PC-9 (cell line): Measurements from ENCODE around the gene KIF26A. TPM values are rescaled to one million over a fixed set of nuclear protein-coding genes. Genes with fewer than 3 reads are reported as not detected.

Source experiments
- BruUV-seq: library from RNA; stranded (reverse); fragments of 400-500 nt; replicated peaks from 2 replicates; lab custom pipeline; 2021; lab: Mats Ljungman, UMichigan
- CTCF ChIA-PET: fragments of 300-600 bp; sonication (Branson Sonifier 250); formaldehyde crosslinking; loops from one replicate; lab custom pipeline; 2022; ENCODE audit warnings: antibody characterized with exemption; lab: Charles Lee
- POLR2A ChIA-PET: fragments of 300-600 bp; sonication (Branson Sonifier 250); formaldehyde crosslinking; loops from one replicate; lab custom pipeline; 2022; ENCODE audit warnings: antibody characterized with exemption; ENCODE audit not compliant: unreplicated experiment; lab: Charles Lee
- DNase-seq, 2 experiments: peaks; one replicate each; pipeline versions ENCODE4 v3.0.0 to v3.0.0-alpha.2; 2015 to 2022; ENCODE audit warnings: mixed read lengths in 1 of 2
- H2AFZ ChIP-seq: fragments of 200-600 bp; sonication (generic); 2 replicates; pipeline ENCODE4 v1.8.1; 2017; ENCODE audit warnings: antibody characterized with exemption
- H3F3A ChIP-seq: fragments of 200-600 bp; sonication (generic); 2 replicates; pipeline ENCODE4 v1.8.1; 2017; ENCODE audit warnings: antibody characterized with exemption, mild to moderate bottlenecking, low read depth; ENCODE audit not compliant: insufficient read depth
- H3K27ac ChIP-seq: fragments of 200-600 bp; sonication (generic); 2 replicates; pipeline ENCODE4 v1.6.1; 2016; ENCODE audit warnings: mixed run types
- H3K27me3 ChIP-seq: fragments of 200-600 bp; sonication (generic); 2 replicates; pipeline ENCODE4 v1.6.1; 2016; ENCODE audit warnings: low read depth, mixed run types; ENCODE audit not compliant: insufficient read depth
- H3K36me3 ChIP-seq: fragments of 200-600 bp; sonication (generic); 2 replicates; pipeline ENCODE4 v1.6.1; 2016; ENCODE audit warnings: low read depth, mixed run types
- H3K4me1 ChIP-seq: fragments of 200-600 bp; sonication (generic); replicated peaks from 2 replicates; pipeline ENCODE4 v1.6.1; 2016; ENCODE audit warnings: mixed run types; ENCODE audit not compliant: insufficient read depth
- H3K4me2 ChIP-seq: fragments of 200-600 bp; sonication (generic); 2 replicates; pipeline ENCODE4 v1.6.1; 2017; ENCODE audit warnings: mixed run types
- H3K4me3 ChIP-seq: fragments of 200-600 bp; sonication (generic); 2 replicates; pipeline ENCODE4 v1.6.1; 2016; ENCODE audit warnings: mixed run types
- H3K79me2 ChIP-seq: fragments of 200-600 bp; sonication (generic); 2 replicates; pipeline ENCODE4 v1.6.1; 2017; ENCODE audit warnings: low read depth, mixed run types
- H3K9me2 ChIP-seq: fragments of 200-600 bp; sonication (generic); 2 replicates; pipeline ENCODE4 v1.8.1; 2017; ENCODE audit warnings: mild to moderate bottlenecking; ENCODE audit not compliant: insufficient read depth
- H3K9me3 ChIP-seq: fragments of 200-600 bp; sonication (generic); 2 replicates; pipeline ENCODE4 v1.8.1; 2016; ENCODE audit warnings: low read depth; ENCODE audit not compliant: insufficient read depth
- H4K20me1 ChIP-seq: fragments of 200-600 bp; sonication (generic); 2 replicates; pipeline ENCODE4 v1.8.1; 2017; ENCODE audit not compliant: insufficient read depth
- CTCF ChIP-seq: fragments of 200-600 bp; sonication (generic); conservative IDR thresholded peaks from 2 replicates; pipeline ENCODE4 v1.6.1; 2017; ENCODE audit warnings: mixed run types, antibody characterized with exemption, mild to moderate bottlenecking, moderate library complexity
- EZH2 ChIP-seq: fragments of 200-600 bp; sonication (generic); IDR thresholded peaks from 2 replicates; pipeline ENCODE4 v1.8.0; 2017; ENCODE audit warnings: antibody characterized with exemption, low read depth
- intact Hi-C: fragments of 100-400 bp; cut with micrococcal nuclease; formaldehyde crosslinking; loops from one replicate; pipeline ENCODE4 v1.10.0; 2022; ENCODE audit not compliant: unreplicated experiment
- total RNA-seq: library from RNA; stranded (reverse); gene quantifications from 2 replicates; pipeline ENCODE4 v1.2.3, GENCODE V29; 2021

KIF26A gene
- total RNA-seq, 1 experiment from 2014 or later, result 0.17 TPM

- no peaks in the 10 kb centered on the region for H3K36me3 ChIP-seq
- no peaks in the 10 kb centered on the region; the same call in none of the 2 replicates for H3F3A ChIP-seq
- peaks cover under 1% of the 10 kb centered on the region; the same call in 1 of the 2 replicates for H3K27me3 ChIP-seq
- H3K9me3 ChIP-seq, result no peaks in the 10 kb centered on the region
- no peaks in the 10 kb centered on the region for H3K9me2 ChIP-seq
- no peak for DNase-seq
- BruUV-seq, result no TSS peak
- no peaks in the 10 kb centered on the region for H3K79me2 ChIP-seq
- intact Hi-C loops, result no loop called here
- no peak for TF ChIP-seq CTCF
- no peak for TF ChIP-seq EZH2
- H3K4me3 ChIP-seq, result no peak overlapping the region
- peaks cover 14% of the 10 kb centered on the region for H3K4me1 ChIP-seq
- no peaks in the 10 kb centered on the region for H4K20me1 ChIP-seq
- no peak overlapping the region for H3K4me2 ChIP-seq
- no peak overlapping the region for H2AFZ ChIP-seq
- ChIA-PET CTCF (interaction anchor here (0.7 kb wide), 1 partner anchor 14 kb away, joined by 3 read pairs; no protein-coding TSS in a partner anchor), POLR2A (no interaction called here)
- no peak overlapping the region for H3K27ac ChIP-seq
Measured at GRCh38 chr14:104112113-104112505, 26.3 kb upstream of the KIF26A start.

GRCh38 chr14:104112609-104113571 lies 25.5 kb upstream of the KIF26A start:
- intact Hi-C loops, result no loop called here
- Histone ChIP-seq H3K27me3 (peaks cover 8% of the 10 kb centered on the region), H3K79me2 (no peaks in the 10 kb centered on the region), H3K4me3 (no peak overlapping the region), H3K36me3 (no peaks in the 10 kb centered on the region), H2AFZ (no peak overlapping the region), H4K20me1 (no peaks in the 10 kb centered on the region), H3K9me3 (no peaks in the 10 kb centered on the region), H3F3A (no peaks in the 10 kb centered on the region; the same call in none of the 2 replicates), H3K9me2 (no peaks in the 10 kb centered on the region), H3K27ac (no peak overlapping the region), H3K4me1 (peaks cover 14% of the 10 kb centered on the region), H3K4me2 (no peak overlapping the region)
- CTCF ChIA-PET, result interaction anchor here (0.7 kb wide), 1 partner anchor 13 kb away, joined by 3 read pairs; no protein-coding TSS in a partner anchor
- POLR2A ChIA-PET, result no interaction called here
- BruUV-seq, result no TSS peak
- no peak for DNase-seq
- TF ChIP-seq EZH2 (no peak), CTCF (no peak)

- H3K27me3 ChIP-seq, result peaks cover 9% of the 10 kb centered on the region
- no peak overlapping the region for H3K4me2 ChIP-seq
- no peaks in the 10 kb centered on the region for H3K9me3 ChIP-seq
- no peaks in the 10 kb centered on the region for H3K9me2 ChIP-seq
- POLR2A ChIA-PET, result no interaction called here
- no TSS peak for BruUV-seq
- H3K4me3 ChIP-seq, result no peak overlapping the region
- no peaks in the 10 kb centered on the region for H4K20me1 ChIP-seq
- H2AFZ ChIP-seq, result no peak overlapping the region
- TF ChIP-seq CTCF, result no peak
- TF ChIP-seq EZH2, result no peak
- H3K27ac ChIP-seq, result no peak overlapping the region
- H3F3A ChIP-seq, result no peaks in the 10 kb centered on the region; the same call in none of the 2 replicates
- no peaks in the 10 kb centered on the region for H3K36me3 ChIP-seq
- no peak for DNase-seq
- no peaks in the 10 kb centered on the region for H3K79me2 ChIP-seq
- intact Hi-C loops, result no loop called here
- CTCF ChIA-PET, result no interaction called here
- peaks cover 8% of the 10 kb centered on the region for H3K4me1 ChIP-seq
Measured at GRCh38 chr14:104113631-104114420, 24.6 kb upstream of the KIF26A start.
